Bronchus fibroblast of lung (primary cell): ENCODE measurements around the gene EVPLL. TPM values are rescaled to one million over a fixed set of nuclear protein-coding genes. Genes with fewer than 3 reads are reported as not detected.

Experiments
- total RNA-seq: library from RNA; depleted of rRNA; stranded (reverse); fragments of >200 nt; gene quantifications from 2 replicates; pipeline ENCODE4 v1.2.3, GENCODE V29; 2015

Gene EVPLL
- not detected in 2 replicates for total RNA-seq

DNA sequence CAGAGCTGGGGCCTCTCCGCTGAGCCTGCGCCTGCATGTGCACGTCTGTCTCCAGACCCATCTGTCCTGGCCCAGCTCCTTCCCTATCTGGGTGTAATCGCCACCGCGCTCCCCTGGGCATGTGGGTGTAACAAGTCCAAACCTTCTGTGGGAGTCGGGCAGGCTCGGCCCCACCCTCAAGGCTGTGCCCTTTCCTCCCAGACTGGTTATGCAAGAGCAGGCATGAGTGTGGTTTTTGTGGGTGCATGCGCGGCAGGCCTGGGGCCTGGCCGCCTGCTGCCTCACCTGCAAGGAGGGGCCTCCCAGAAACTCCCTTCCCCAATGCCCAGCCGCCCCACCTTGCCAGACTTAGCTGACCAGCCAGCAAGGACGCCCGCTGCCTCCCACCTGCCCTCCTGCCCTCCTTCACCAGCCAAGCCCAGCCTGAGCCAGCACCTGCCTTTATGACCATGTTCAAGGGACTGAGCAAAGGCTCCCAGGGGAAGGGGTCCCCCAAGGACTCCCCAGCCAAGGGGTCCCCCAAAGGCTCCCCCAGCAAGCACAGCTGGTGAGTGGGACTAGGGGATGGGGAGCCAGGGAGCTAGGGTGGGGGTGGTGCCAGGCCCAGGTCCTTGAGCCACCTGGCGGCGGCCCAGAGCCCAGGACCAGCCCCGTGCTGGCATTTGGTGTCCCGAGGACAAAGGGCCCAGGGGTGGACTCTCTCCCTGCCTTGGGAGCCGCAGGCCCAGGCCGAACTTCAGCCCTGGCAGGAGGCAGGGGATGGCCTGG is at the start of gene EVPLL:
TSS of gene EVPLL (plus strand) at position 342 of the 768 bp plus-strand sequence. CDS start 3,160 bp downstream, outside the sequence.

DNA sequence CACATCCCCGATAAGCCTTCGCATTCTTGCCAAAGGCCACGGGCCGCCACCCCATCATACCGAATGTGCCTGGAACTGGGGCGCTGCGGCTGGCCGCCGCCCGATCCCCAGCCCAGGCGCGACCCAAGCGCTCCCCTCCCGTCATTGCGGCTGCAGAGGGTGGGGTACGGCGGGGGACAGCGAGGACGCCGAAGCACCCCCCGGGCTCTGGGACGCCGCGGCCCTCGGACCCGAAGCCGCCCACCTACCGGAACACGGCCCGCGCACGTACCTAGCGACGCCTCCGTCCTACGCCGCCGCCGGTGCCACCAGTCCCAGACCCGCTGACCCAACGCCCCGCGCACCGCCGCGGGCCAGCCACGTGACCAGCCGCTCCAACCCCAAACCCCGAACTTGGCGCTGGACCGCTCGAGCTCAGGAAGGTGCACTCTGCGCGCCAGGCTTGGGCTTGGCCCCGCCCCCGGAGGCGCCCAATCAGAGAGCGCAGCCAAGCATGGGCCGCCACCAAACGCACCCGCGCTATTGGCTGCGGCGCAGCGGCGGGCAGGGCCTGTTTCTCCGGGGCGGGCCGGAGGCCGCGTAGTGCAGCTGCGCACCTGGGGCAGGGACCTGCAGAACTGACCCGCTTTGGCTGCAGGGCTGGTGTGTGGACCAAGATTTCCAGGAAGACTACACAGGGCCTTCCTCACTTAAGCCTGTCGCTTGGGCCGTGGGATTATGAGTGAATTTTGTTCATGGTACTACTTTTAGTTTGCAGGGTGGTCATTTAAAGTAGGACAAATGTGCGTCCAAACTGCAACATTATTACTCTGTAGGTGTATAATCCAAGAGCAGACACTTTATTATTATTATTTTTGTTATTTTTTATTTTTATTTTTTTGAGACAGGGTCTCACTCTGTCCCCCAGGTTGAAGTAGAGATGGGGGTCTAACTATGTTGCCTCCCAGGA is 14.2 kb upstream of the EVPLL start, which contains the start of gene SHMT1:
TSS of gene SHMT1 (minus strand) at position 450 of the 949 bp plus-strand sequence. CDS start 7,569 bp downstream, outside the sequence.

Other genes with a start within 250 kb of the EVPLL start
- gene ALKBH5, start 193.9 kb upstream of the EVPLL start, total RNA-seq: 76.0 and 79.7 TPM in 2 replicates
- gene LLGL1, start 152.1 kb upstream of the EVPLL start, total RNA-seq: 49.1 and 54.1 TPM in 2 replicates
- gene FLII, start 119.0 kb upstream of the EVPLL start, total RNA-seq: 248 and 284 TPM in 2 replicates
- gene MIEF2, start 117.1 kb upstream of the EVPLL start, total RNA-seq: 17.0 and 19.5 TPM in 2 replicates
- gene TOP3A, start 62.8 kb upstream of the EVPLL start, total RNA-seq: 24.2 and 25.9 TPM in 2 replicates
- gene SMCR8, start 62.5 kb upstream of the EVPLL start, total RNA-seq: 6.5 and 7.2 TPM in 2 replicates
- 32.8 and 40.3 TPM in 2 replicates for gene SHMT1, start 14.2 kb upstream of the EVPLL start, total RNA-seq
- gene LGALS9C, start 99.0 kb downstream of the EVPLL start, total RNA-seq: not detected in 2 replicates